Nephron progenitor cell (in vitro differentiated cells): Measurements from ENCODE around the gene C1orf56.

Experiments used
- DNase-seq: peaks from one replicate; pipeline ENCODE4 v3.0.0; 2021
- H3K27ac Mint-ChIP-seq: 2 replicates; pipeline ENCODE4 v1.8.0; 2021; ENCODE audit warnings: mild to moderate bottlenecking, moderate library complexity, mixed read lengths
- H3K27me3 Mint-ChIP-seq: 2 replicates; pipeline ENCODE4 v1.8.0; 2021; ENCODE audit warnings: mild to moderate bottlenecking, low read depth, mixed read lengths; ENCODE audit not compliant: poor library complexity
- H3K36me3 Mint-ChIP-seq: 2 replicates; pipeline ENCODE4 v1.8.0; 2021; ENCODE audit warnings: low read depth, mixed read lengths
- H3K4me1 Mint-ChIP-seq: 2 replicates; pipeline ENCODE4 v1.8.0; 2021; ENCODE audit warnings: mixed read lengths
- H3K4me3 Mint-ChIP-seq: 2 replicates; pipeline ENCODE4 v1.8.0; 2021; ENCODE audit warnings: mild to moderate bottlenecking, moderate library complexity, mixed read lengths
- H3K9me3 Mint-ChIP-seq: 2 replicates; pipeline ENCODE4 v1.8.0; 2021; ENCODE audit warnings: mild to moderate bottlenecking, moderate library complexity, mixed read lengths
- CTCF ChIP-seq: fragments of 200-600 bp; sonication (generic); IDR thresholded peaks from 2 replicates; pipeline ENCODE4 v1.5.0; 2021; ENCODE audit warnings: antibody characterized with exemption

C1orf56 gene

GRCh38 chr1:151047925-151048644, 534 bp downstream of the C1orf56 start:
- Mint-ChIP-seq H3K27ac (peak overlapping the region; percentile 94), H3K4me1 (peaks cover 59% of the 10 kb centered on the region)

GRCh38 chr1:151048645-151049032, 1.1 kb downstream of the C1orf56 start:
- H3K4me1 Mint-ChIP-seq = peaks cover 59% of the 10 kb centered on the region
- peaks cover 15% of the 10 kb centered on the region for H3K36me3 Mint-ChIP-seq
- TF ChIP-seq CTCF = peak; percentile 11
- no peak overlapping the region for H3K27ac Mint-ChIP-seq
- no peak for DNase-seq
- peaks cover 3% of the 10 kb centered on the region for H3K27me3 Mint-ChIP-seq
- H3K9me3 Mint-ChIP-seq = no peaks in the 10 kb centered on the region
- peak overlapping the region; percentile 95 for H3K4me3 Mint-ChIP-seq

More at GRCh38 chr1:151047925-151048644, 534 bp downstream of the C1orf56 start:
- Mint-ChIP-seq H3K36me3 (peaks cover 14% of the 10 kb centered on the region), H3K4me3 (peak overlapping the region; percentile 95), H3K9me3 (no peaks in the 10 kb centered on the region), H3K27me3 (peaks cover 3% of the 10 kb centered on the region)
- peak; percentile 43 for TF ChIP-seq CTCF
- peak; percentile 60 for DNase-seq

DNA sequence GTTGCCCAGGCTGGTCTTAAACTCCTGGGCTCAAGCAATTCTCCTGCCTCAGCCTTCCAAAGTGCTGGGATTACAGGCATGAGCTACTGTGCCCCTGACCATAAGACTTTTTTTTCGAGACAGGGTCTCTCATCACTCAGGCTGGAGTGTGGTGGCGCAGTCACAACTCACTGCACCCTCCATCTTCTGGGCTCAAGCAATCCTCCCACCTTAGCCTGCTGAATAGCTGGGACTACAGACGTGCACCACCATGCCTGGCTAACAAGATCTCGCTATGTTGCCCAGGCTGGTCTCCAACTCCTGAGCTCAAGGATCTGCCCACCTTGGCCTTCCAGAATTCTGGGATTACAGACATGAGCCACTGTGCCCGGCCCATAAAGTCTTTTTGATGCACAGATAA, 1.9 kb downstream of the C1orf56 start:
- TF ChIP-seq CTCF = no peak
- H3K4me3 Mint-ChIP-seq = peak overlapping the region; percentile 95
- H3K36me3 Mint-ChIP-seq = peaks cover 23% of the 10 kb centered on the region

DNA sequence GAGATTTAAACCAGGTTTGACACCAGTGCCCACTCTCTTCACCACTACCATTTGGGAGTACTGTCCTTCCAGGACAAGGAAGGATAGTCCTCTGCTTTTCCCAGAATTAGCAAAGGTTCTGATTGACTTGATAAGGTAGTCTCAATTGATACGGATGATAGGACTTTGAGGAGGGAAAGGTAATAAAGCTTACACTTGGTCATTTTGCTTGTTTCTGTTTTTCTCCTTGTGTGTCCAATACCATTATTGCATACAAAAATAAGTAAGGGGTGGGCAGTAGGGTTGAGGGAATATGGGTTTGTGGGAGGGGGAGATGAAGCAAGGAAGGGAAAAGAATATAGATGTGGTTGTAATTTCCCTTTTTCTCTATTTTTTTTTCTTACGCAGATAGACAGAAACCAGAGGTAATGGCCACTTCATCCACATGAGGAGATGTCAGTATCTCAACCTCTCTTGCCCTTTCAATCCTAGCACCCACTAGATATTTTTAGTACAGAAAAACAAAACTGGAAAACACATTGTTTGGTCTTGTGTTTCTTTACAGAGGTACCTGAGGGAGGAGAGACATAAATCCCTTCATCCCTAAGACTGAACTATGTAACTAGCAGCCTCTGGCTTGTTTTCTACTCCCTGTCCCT, 2.6 kb downstream of the C1orf56 start:
- H3K36me3 Mint-ChIP-seq = peaks cover 31% of the 10 kb centered on the region
- no peak for TF ChIP-seq CTCF
- peaks cover 3% of the 10 kb centered on the region for H3K27me3 Mint-ChIP-seq
- H3K9me3 Mint-ChIP-seq = no peaks in the 10 kb centered on the region
- DNase-seq = no peak
- H3K4me3 Mint-ChIP-seq = peak overlapping the region; percentile 44
- H3K4me1 Mint-ChIP-seq = peaks cover 65% of the 10 kb centered on the region
- H3K27ac Mint-ChIP-seq = no peak overlapping the region

More for the DNA sequence above, 1.9 kb downstream of the C1orf56 start:
- H3K4me1 Mint-ChIP-seq = peaks cover 59% of the 10 kb centered on the region
- H3K9me3 Mint-ChIP-seq = no peaks in the 10 kb centered on the region
- peaks cover 3% of the 10 kb centered on the region for H3K27me3 Mint-ChIP-seq
- no peak overlapping the region for H3K27ac Mint-ChIP-seq
- DNase-seq = no peak

GRCh38 chr1:151051356-151052009, 3.9 kb downstream of the C1orf56 start:
- H3K4me1 Mint-ChIP-seq = peaks cover 71% of the 10 kb centered on the region
- peaks cover 37% of the 10 kb centered on the region for H3K36me3 Mint-ChIP-seq
- DNase-seq = no peak
- peak overlapping the region; percentile 66 for H3K27ac Mint-ChIP-seq
- H3K27me3 Mint-ChIP-seq = peaks cover 2% of the 10 kb centered on the region
- H3K4me3 Mint-ChIP-seq = no peak overlapping the region
- no peaks in the 10 kb centered on the region for H3K9me3 Mint-ChIP-seq
- TF ChIP-seq CTCF = no peak
